ENCODE data around the gene CDH10.

The CDH10 gene

DNA sequence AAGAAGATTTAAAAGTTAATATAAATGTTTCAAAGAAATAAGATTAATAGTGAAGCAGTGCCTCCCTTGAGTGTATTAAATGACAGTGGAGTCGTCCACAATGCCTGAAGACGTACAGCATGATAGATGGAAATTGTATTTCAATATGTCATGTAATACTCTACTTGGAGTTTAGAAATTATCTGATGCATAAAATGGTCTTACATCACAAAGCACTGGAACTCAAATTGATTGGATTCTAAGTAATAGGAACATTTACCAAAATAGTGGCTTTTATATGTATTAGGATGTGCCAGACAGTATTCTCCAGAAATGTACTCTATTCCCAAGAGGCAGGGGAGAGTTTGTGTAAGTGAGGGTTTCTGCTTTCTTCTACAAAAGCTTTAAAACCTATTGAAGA, 49.4 kb downstream of the CDH10 start:
- no peak for DNase-seq

DNA sequence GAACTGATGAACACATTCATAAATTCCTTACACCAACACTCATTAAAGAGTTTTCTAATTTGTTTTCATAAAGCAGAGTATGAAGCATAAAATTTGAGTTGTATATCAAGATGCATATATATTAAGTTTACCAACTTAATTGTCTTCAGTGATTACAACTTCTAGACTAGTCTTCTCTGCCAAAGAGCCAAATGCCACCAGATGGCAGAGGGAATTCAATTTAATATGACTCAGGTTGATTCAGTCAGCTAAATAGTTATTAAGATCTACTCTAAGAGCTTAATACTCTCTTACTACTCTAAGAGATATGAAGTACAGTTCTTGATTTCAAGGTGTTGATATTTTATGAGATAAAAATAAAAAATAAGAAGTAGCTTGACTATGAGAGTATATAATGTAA, 53.4 kb downstream of the CDH10 start:
- no peak for DNase-seq

- no peak for DNase-seq
Measured at GRCh38 chr5:24589566-24589965, 55.2 kb downstream of the CDH10 start.

DNA sequence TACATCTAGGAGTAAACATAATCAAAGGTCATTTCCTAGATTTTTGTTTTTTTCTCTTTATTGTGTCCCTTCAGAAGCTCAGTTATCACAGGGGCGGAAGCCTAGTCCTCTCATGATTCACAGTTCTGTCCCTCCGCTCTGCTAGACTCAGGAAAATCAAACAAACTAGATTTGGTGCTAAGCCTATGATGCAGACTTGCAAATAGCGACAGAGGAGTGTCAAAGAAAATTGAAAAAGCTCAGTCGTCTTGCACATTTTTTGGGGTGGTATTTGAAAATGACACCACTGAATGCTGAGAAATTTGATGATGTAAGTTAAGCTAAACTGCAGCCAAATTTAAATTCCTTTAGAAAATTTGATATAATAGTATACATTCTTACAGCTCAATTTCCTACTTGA, 59.0 kb downstream of the CDH10 start:
- DNase-seq = no peak

GRCh38 chr5:24571302-24571701, 73.5 kb downstream of the CDH10 start:
- DNase-seq = no peak

DNA sequence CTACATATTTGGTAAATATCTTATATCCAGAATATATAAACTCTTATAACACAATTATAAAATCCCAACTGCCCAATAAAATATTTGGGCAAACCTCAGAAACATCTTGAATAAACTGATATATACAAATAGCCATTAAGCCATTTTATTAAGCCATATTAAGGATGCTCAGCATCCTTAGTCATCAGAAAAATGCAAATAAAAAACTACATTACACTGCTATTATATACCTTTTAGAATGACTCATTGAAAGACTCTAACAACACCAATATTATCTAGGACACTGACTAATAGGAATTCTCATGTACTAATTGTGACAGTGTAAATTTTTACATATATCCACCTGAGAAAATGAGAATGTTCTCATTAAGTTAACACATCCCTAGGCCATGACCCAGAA, 77.8 kb downstream of the CDH10 start:
- no peak for DNase-seq

GRCh38 chr5:24555229-24555628, 89.5 kb downstream of the CDH10 start:
- DNase-seq = no peak

GRCh38 chr5:24547132-24547531, 97.6 kb downstream of the CDH10 start:
- no peak for DNase-seq

DNA sequence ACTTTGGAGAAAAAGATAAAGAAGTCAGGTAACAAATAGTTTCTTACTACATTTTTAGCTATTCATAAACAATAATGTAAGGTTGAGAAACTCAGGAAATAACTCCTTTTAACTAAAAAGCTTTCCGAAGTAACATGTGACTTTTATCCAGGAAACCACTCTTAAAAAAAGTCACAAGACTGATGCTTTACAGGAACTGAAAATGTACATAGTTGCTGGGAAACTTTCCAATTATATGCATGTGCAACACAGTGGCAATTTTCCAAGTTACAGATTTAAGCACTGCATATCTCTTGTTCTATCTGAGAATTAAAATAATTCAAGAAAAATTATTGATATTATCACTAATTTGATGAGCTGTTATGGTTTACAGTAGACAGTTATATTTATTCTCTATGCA, 105.2 kb downstream of the CDH10 start:
- DNase-seq = no peak

DNA sequence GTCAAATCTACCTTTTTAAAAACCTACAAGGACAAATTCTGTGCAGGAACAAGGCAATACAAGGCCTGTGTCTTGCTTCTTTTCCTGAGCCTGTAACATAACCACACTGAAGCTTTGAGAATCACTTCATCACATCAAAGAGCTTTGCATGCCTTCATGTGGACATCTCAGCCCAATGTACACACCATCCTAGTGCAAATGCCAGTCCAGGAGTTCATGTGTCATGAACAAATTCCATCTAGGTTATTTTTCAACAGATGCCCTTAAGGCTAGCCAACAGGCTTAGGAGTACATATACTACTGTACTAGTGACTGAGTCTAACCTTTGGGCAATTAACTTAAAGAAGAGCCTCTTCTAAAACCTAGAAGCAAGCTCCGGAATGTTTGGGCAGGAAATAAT, 106.4 kb downstream of the CDH10 start:
- no peak for DNase-seq

- DNase-seq = no peak
Measured at GRCh38 chr5:24535646-24536045, 109.1 kb downstream of the CDH10 start.

DNA sequence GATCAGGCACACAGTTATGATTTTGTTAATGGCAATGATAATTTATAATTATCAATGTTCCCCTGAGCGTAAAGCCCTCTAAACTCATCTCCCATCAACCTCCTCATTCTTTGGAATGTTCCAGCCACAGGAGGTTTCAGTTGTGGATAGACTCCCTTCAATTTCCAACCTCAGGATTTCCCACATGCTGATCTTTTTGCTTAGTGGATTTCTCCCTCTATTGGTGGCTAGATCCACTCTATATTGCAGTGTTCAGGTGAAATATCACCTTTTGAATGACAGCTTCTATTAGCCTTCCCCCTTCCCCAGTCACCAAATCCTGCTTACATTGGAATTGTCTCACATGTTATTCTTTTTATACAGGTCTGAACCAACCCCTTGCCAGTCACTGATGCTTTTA, 113.9 kb downstream of the CDH10 start:
- DNase-seq = no peak

DNA sequence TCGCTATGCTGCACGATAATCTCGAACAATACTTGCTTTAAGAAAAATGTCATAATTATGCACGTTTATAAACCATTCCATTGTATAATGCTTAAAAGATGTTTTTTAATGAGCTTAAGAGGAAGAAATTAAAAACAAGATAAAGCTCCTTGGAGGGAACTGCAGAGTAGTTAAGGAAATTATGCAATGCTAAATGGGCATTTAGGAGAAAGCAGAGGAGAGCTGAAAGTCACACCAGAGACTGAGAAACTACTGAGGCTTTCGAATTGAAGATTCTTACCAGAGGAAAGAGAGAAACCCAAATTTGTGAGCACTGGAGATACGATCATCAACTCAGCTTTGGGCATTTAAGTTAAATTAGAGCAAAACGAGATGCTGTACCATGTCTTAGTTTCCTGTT, 119.4 kb downstream of the CDH10 start:
- DNase-seq = no peak

GRCh38 chr5:24512423-24512822, 132.4 kb downstream of the CDH10 start:
- no peak for DNase-seq

DNA sequence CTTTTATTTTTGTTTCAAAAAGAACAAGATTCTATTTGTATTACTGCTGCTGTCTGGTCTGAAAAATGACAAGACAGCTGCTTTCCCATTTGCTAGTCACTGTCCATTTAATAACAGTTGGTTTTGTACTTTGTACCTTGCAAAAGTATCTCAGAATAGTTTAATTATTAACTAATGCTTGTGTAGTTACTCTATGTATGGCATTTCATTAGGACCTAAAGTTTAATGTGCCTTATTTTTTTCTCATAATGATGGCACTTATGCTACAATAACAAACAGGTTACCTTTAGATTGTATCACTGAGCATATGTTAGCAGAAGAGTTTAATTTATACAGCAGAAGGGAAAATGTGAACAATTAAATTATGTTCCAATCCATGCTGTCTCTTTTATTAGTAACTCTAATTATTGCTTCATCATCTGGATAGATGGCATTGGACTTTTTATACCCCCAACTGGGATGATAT, 134.2 kb downstream of the CDH10 start:
- no peak for DNase-seq

DNA sequence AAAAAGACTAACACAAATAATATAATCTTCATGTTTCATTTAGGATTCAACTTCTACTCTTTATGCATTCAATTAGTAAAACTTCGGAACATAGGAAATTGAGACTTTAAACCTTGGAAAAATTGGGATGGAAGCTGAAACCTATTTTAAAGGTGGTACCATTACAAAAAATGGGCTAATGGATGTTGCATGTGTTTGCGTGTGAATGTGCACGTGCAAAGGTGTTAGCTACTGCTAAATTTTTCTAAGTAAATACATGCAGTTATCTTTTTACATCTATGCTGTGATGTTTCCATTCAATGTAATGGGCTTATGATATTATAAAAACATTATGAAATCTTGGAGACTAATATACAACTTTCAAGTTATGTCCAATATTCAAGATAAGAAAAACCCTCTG, 134.8 kb downstream of the CDH10 start:
- no peak for DNase-seq

- DNase-seq = no peak
Measured at GRCh38 chr5:24505258-24505657, 139.5 kb downstream of the CDH10 start.

DNA sequence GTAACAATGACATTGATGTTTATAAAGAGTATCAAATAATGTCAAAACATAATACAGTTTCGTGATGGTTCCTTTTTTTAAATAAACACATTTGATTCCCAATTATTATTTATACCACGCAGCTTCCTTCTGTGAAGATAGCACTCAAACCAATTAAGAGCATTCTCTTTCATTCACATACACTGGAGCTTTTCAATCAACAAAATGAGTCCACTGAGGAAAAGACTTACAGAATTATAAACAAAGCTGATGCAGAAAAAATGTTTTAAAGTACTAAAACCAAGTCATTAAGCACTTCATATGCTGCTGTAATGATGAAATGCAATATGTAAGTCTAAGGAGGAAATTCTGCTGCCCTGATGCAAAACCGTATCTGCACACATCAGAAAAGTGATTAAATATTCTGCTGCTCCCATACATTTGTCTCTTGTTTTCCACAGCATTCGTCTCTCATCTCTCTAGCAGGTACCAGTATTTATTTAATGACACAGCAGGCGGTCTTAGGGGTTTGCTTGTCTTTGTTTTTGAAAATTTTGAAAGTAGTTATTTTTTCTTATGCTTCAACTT, 147.1 kb downstream of the CDH10 start:
- no peak for DNase-seq

DNA sequence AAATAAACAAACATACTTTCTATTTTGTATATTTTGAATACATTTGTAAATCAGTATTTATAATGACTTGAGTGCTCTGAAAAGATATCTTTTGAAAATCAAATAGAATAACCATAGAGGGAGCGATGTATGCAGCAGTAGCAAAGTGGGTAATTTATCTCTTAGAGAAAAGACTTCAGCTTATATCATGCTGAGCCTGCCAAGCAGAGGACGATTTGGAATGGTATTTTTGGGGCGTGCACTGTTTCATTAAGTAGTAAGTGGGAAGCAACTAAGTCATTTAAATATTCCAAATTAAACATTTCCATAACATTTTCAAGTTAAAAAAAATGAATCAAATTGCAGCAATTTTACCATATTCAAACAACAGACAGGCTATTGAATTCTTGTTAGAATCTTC, 147.6 kb downstream of the CDH10 start:
- DNase-seq = no peak

DNA sequence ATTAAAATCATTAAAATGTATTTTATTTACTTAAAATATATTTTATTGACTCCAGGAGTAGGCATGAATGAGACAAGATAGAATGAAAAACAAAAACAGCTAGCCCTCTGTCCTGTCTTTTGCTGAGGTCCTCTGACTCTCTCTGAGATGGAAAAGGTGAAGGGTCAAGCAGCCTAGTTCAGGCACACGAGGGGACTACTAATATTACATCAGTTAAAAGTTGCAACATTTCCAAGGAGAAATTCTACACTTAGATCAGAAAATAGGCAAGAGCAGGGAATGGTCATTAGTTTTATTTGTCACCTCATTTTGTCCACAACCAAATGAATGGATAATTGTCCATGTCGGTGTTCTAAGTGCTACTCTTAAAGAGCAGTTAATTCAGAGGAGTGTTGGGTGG, 148.5 kb downstream of the CDH10 start:
- DNase-seq = no peak

DNA sequence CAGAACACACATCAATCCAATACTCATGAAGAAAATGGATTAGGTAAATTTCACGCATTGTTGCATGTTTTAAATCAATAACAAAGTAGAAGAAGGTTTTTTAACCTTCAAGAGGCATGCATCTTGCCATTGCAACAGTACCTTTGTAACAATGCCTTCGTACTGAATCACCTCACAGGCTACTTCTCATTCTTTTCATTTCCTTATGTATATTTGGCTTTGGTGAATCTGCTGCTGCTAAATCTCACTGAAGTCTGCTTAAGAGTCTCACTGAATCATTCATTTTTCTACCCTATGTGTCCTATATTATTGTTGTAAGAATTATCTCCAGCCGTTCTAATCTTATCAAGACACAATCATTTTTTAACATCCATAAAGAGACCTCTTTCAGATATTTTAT, 152.5 kb downstream of the CDH10 start:
- no peak for DNase-seq

- DNase-seq = no peak
Measured at GRCh38 chr5:24491490-24491889, 153.3 kb downstream of the CDH10 start.

DNA sequence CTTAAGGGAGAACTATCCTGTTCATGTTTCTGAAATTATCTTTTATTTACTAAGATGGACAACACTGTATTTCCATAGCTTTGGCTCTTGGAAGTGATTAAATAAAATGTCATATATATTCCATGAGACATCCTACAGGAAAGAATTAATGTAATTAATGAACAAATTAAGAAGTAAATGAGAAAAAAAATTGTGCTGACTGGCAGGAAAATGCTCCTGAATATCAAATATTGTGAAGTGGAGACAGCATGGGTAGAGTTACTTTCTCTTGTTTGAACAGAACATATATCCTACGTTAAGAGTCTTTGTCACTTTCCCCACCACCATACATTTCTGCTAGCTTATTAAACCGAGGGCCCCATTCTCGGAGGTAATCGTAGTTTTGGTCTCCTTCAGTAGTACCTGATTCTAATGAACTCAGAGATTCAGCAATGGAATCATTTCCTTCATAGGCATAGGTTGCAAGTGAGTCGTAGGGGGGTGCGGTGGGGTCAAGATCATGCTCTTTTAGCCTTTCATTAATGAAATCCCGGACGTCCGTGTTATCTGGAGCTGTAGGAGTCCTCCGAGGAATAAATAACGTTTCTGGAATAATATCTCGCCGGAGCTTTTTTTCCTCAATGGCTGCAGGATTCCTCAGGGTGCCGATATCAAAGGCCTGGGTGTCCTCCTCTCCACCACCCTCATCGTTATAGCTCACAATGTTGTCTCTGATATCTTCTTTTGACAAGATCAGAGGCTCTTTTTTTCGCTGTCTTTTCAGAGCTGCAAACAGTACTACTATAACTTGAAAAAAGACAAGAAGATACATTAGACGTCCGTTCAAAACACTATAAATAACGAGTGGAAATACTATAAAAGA, 157.2 kb downstream of the CDH10 start:
- DNase-seq = no peak

GRCh38 chr5:24480952-24481351, 163.8 kb downstream of the CDH10 start:
- DNase-seq = no peak

DNA sequence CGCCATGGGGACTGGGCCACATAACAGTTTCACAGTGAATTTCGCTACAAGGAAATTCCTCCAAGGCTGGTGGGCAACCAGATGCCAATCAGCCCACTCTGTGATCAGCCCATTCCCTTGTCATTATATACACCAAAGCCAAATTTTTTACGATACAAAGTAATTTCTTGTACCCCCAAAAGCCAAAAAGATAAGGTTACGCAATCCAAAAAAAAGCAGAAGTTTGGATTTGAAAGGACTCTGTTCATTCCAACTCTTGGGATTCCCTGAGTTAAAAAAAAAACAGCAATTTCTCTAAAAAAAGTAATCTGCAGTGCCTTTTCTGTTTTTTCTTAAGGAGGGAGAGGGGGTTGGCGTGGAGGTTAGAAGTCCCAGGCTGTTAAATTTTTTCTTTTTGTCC, 166.8 kb downstream of the CDH10 start:
- DNase-seq = no peak

Data from stimulated activated naive CD4-positive, alpha-beta T cell treated with Interleukin-2 at 50 U/mL for 16 hours (primary cell).